Measurements from ENCODE around the gene PPP1R2. TPM values are rescaled to one million over a fixed set of nuclear protein-coding genes. Genes with fewer than 3 reads are reported as not detected.
A peak's percentile ranks its signal among the peaks of the same experiment; 100 is the strongest.

Gene PPP1R2
- total and polyA plus RNA-seq, 2 of the 13 experiments (the other 11 are each of a cell fraction or from before 2014, with no cell fraction given): 36.5 to 86.5 TPM

DNA sequence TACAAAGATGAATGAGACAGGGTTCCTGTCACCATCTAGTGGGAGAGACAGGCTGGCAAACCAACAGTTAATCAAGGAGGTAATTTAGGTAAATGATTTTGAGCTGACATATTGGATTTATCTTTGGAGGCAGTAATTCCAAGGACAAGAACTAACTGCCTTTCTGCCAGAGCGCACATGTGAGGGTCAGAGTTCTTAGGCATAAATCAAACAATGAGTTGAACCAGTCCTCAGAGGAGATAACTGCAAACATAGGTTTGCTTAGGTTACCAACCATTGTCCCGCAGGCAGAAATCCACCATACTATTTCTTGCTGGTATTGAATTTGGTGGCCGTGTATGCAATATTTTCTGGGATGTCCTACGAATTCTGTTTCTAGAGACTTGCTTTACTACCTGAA lies 14.2 kb upstream of the PPP1R2 start:
- DNase-seq (ENCODE audit: low spot score) (peak; percentile 40), ATAC-seq (peak; percentile 64), FAIRE-seq (peak; percentile 72)
- no peaks in the 10 kb centered on the region for H3K9me3 ChIP-seq (ENCODE audit: low read length)
- intact Hi-C loops (cut with micrococcal nuclease; ENCODE audit: unreplicated experiment): loop anchor here (1.0 kb wide), 1 partner anchor 33 kb away; no protein-coding TSS in a partner anchor
- peak overlapping the region; percentile 50 for H3K4me2 ChIP-seq (ENCODE audit: low read depth, low read length)
- ChIA-PET CTCF (ENCODE audit: low intra/inter-chr PET ratio, low total read pairs) (no interaction called here), POLR2A (interaction anchor here (2.4 kb wide), 1 partner anchor 15 kb away, joined by 9 read pairs; the partner anchor contains the start of gene PPP1R2)
- TF ChIP-seq, protein P1, sequence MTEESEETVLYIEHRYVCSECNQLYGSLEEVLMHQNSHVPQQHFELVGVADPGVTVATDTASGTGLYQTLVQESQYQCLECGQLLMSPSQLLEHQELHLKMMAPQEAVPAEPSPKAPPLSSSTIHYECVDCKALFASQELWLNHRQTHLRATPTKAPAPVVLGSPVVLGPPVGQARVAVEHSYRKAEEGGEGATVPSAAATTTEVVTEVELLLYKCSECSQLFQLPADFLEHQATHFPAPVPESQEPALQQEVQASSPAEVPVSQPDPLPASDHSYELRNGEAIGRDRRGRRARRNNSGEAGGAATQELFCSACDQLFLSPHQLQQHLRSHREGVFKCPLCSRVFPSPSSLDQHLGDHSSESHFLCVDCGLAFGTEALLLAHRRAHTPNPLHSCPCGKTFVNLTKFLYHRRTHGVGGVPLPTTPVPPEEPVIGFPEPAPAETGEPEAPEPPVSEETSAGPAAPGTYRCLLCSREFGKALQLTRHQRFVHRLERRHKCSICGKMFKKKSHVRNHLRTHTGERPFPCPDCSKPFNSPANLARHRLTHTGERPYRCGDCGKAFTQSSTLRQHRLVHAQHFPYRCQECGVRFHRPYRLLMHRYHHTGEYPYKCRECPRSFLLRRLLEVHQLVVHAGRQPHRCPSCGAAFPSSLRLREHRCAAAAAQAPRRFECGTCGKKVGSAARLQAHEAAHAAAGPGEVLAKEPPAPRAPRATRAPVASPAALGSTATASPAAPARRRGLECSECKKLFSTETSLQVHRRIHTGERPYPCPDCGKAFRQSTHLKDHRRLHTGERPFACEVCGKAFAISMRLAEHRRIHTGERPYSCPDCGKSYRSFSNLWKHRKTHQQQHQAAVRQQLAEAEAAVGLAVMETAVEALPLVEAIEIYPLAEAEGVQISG (CRISPR knock-in tag; IDR thresholded peaks at IDR 0.05): no peak
- TF ChIP-seq ZNF652 (CRISPR knock-in tag; IDR thresholded peaks at IDR 0.05; ENCODE audit: borderline replicate concordance, low read depth) (peak; percentile 53; the same call in 1 of the 2 replicates), NR2F2 (IDR thresholded peaks at IDR 0.05; ENCODE audit: borderline replicate concordance, low read depth) (0 out of 2 replicates have a peak, but pooled peaks have one; percentile 18)
- TF ChIP-seq, protein P2, sequence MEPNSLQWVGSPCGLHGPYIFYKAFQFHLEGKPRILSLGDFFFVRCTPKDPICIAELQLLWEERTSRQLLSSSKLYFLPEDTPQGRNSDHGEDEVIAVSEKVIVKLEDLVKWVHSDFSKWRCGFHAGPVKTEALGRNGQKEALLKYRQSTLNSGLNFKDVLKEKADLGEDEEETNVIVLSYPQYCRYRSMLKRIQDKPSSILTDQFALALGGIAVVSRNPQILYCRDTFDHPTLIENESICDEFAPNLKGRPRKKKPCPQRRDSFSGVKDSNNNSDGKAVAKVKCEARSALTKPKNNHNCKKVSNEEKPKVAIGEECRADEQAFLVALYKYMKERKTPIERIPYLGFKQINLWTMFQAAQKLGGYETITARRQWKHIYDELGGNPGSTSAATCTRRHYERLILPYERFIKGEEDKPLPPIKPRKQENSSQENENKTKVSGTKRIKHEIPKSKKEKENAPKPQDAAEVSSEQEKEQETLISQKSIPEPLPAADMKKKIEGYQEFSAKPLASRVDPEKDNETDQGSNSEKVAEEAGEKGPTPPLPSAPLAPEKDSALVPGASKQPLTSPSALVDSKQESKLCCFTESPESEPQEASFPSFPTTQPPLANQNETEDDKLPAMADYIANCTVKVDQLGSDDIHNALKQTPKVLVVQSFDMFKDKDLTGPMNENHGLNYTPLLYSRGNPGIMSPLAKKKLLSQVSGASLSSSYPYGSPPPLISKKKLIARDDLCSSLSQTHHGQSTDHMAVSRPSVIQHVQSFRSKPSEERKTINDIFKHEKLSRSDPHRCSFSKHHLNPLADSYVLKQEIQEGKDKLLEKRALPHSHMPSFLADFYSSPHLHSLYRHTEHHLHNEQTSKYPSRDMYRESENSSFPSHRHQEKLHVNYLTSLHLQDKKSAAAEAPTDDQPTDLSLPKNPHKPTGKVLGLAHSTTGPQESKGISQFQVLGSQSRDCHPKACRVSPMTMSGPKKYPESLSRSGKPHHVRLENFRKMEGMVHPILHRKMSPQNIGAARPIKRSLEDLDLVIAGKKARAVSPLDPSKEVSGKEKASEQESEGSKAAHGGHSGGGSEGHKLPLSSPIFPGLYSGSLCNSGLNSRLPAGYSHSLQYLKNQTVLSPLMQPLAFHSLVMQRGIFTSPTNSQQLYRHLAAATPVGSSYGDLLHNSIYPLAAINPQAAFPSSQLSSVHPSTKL (CRISPR knock-in tag; IDR thresholded peaks at IDR 0.05): peak; percentile 71
- H3K9ac ChIP-seq (ENCODE audit: insufficient read depth, low read depth, low read length): no peak overlapping the region
- H3K27ac ChIP-seq (ENCODE audit: extremely low read length, insufficient read depth, low read length): no peak overlapping the region
- peaks cover 49% of the 10 kb centered on the region for H3K4me1 ChIP-seq (ENCODE audit: insufficient read depth, low read length)
- no peaks in the 10 kb centered on the region for H4K20me1 ChIP-seq (ENCODE audit: insufficient read depth, low read length)
- H2AFZ ChIP-seq (ENCODE audit: low read length): no peak overlapping the region
- 10% methylated on average over 4 of the region's 4 CpGs for WGBS (ENCODE audit: low lambda C conversion rate)
- H3K4me3 ChIP-seq (replicated peaks in 1 of 3; ENCODE audit: insufficient read depth in 1 of 3, low read depth in 2 of 3, low read length in 3 of 3): no peak overlapping the region; a peak in 1 of 6 replicates
- no peaks in the 10 kb centered on the region for H3K79me2 ChIP-seq (ENCODE audit: insufficient read depth, low read length)
- in situ Hi-C loops (cut with HindIII; ENCODE audit: extremely low pct_ligation_motif_present, low pct_unique_long_range_greater_than_20kb): no loop called here
- BruUV-seq (replicated peaks): no TSS peak
- 0 out of 5 replicates have a peak, but pooled peaks cover 0 to 2% of the 10 kb centered on the region in 2 experiments for H3K27me3 ChIP-seq (ENCODE audit: control insufficient read depth in 1 of 2, insufficient read depth in 2 of 2, low read length in 2 of 2)
- H3K36me3 ChIP-seq (replicated peaks in 1 of 2; ENCODE audit: control insufficient read depth in 1 of 2, insufficient read depth in 2 of 2, low read length in 2 of 2): no peaks in the 10 kb centered on the region
